PC-3 (cell line): ENCODE data around the gene SLC38A8.

Source experiments
- EZH2phosphoT487 ChIP-seq: fragments of 300-600 bp; sonication (generic); IDR thresholded peaks from 2 replicates; pipeline ENCODE4 v1.6.1; 2018; ENCODE audit warnings: mild to moderate bottlenecking, antibody characterized with exemption, low read length, borderline replicate concordance
- TF ChIP-seq, protein P1 (sequence below): fragments of 300-600 bp; sonication (generic); conservative IDR thresholded peaks from 2 replicates; pipeline ENCODE4 v1.5.1; 2017; ENCODE audit warnings: antibody characterized with exemption, low read depth, mild to moderate bottlenecking, low read length

DNA sequence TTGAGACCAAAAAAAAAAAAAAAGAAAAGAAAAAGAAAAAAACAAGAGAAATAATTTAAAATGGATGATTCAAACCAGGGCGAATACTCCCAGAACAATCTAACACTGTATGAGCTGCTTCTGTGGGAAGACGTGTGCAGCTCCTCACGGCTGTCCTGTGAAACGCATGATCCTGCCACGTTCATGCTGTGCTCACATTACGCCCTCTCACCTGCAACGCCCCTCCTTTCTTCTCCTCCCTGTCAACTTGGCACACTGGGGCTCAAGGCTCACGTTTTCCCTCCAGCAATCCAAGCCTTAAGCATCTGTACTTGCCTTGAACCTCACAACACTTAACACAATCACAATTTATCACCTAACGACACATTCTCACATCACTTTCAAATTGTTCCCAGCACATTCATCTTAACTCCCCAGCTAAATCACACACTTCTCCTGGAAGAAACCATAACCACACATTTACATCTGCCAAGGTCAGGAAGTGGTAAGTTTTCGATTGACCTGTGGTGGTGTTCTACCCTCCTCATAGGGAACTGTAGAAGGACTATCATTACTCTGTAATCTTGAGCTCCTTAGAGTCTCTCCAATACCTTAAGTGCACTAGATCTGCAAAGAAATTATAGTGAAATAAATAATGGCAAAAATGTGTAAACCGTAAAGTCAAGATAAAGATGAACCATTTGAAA lies 45.0 kb upstream of the SLC38A8 start:
- TF ChIP-seq, protein P1, sequence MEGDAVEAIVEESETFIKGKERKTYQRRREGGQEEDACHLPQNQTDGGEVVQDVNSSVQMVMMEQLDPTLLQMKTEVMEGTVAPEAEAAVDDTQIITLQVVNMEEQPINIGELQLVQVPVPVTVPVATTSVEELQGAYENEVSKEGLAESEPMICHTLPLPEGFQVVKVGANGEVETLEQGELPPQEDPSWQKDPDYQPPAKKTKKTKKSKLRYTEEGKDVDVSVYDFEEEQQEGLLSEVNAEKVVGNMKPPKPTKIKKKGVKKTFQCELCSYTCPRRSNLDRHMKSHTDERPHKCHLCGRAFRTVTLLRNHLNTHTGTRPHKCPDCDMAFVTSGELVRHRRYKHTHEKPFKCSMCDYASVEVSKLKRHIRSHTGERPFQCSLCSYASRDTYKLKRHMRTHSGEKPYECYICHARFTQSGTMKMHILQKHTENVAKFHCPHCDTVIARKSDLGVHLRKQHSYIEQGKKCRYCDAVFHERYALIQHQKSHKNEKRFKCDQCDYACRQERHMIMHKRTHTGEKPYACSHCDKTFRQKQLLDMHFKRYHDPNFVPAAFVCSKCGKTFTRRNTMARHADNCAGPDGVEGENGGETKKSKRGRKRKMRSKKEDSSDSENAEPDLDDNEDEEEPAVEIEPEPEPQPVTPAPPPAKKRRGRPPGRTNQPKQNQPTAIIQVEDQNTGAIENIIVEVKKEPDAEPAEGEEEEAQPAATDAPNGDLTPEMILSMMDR = no peak
- no peak for TF ChIP-seq EZH2phosphoT487
